ENCODE results near the gene ZNF439. TPM values are rescaled to one million over a fixed set of nuclear protein-coding genes. Genes with fewer than 3 reads are reported as not detected.
"Not testable (repeated sequence)": the region's sequence is repeated elsewhere in the genome, so short reads cannot be mapped to it uniquely, and the experiment has no call there.

Gene ZNF439
- polyA plus RNA-seq (2013, experiment 1 of 2): 2.4 TPM
- 2.4 TPM for polyA plus RNA-seq (2013, experiment 2 of 2)

- peaks cover 8% of the 10 kb centered on the region for H3K9me3 ChIP-seq (ENCODE audit: control insufficient read depth, low read length)
- no peaks in the 10 kb centered on the region for H3K4me1 ChIP-seq (ENCODE audit: control insufficient read depth, insufficient read depth, low read length, poor library complexity, severe bottlenecking)
- H3K27ac ChIP-seq (ENCODE audit: low read depth, low read length, severe bottlenecking): no peak within 1 kb of the TSS
- peak within 1 kb of the TSS; percentile 29 for H3K4me3 ChIP-seq (ENCODE audit: extremely low read depth, insufficient read depth, low read length, poor library complexity, severe bottlenecking)
- 60 to 70% methylated on average over 49 to 58 of the region's 59 CpGs for WGBS, 2 experiments (ENCODE audit: insufficient coverage in 2 of 2)
- H3K36me3 ChIP-seq (ENCODE audit: control insufficient read depth, insufficient read depth, low read length): no peaks in the 10 kb centered on the region
Observed at GRCh38 chr19:11848594-11849469, at the start of gene ZNF439. Gene ZNF439 (plus strand): TSS chr19:11848726. CDS start chr19:11848868, 142 bp downstream.

- no peak overlapping the region for H3K4me3 ChIP-seq (ENCODE audit: extremely low read depth, insufficient read depth, low read length, poor library complexity, severe bottlenecking)
- WGBS, 2 experiments (ENCODE audit: insufficient coverage in 2 of 2): 85 to 92% methylated on average over 5 to 8 of the region's 11 CpGs
- peaks cover 38% of the 10 kb centered on the region for H3K9me3 ChIP-seq (ENCODE audit: control insufficient read depth, low read length)
- no peak overlapping the region for H3K27ac ChIP-seq (ENCODE audit: low read depth, low read length, severe bottlenecking)
- no peaks in the 10 kb centered on the region for H3K4me1 ChIP-seq (ENCODE audit: control insufficient read depth, insufficient read depth, low read length, poor library complexity, severe bottlenecking)
- H3K36me3 ChIP-seq (ENCODE audit: control insufficient read depth, insufficient read depth, low read length): peaks cover 13% of the 10 kb centered on the region
Observed at GRCh38 chr19:11806354-11807098, 42.0 kb upstream of the ZNF439 start.

GRCh38 chr19:11807099-11807380 is 41.5 kb upstream of the ZNF439 start:
- Histone ChIP-seq H3K4me3 (ENCODE audit: extremely low read depth, insufficient read depth, low read length, poor library complexity, severe bottlenecking) (no peak overlapping the region), H3K36me3 (ENCODE audit: control insufficient read depth, insufficient read depth, low read length) (peaks cover 13% of the 10 kb centered on the region)
- no CpG with 5 or more reads among the region's 2 CpGs for WGBS, 2 experiments (ENCODE audit: insufficient coverage in 2 of 2)

GRCh38 chr19:11813703-11814028 is 34.9 kb upstream of the ZNF439 start:
- H3K9me3 ChIP-seq (ENCODE audit: control insufficient read depth, low read length): no peaks in the 10 kb centered on the region
- peak overlapping the region; percentile 89 for H3K27ac ChIP-seq (ENCODE audit: low read depth, low read length, severe bottlenecking)
- 2 to 6% methylated on average over 6 of the region's 6 CpGs for WGBS, 2 experiments (ENCODE audit: insufficient coverage in 2 of 2)
- H3K36me3 ChIP-seq (ENCODE audit: control insufficient read depth, insufficient read depth, low read length): peaks cover 29% of the 10 kb centered on the region
- no peaks in the 10 kb centered on the region for H3K4me1 ChIP-seq (ENCODE audit: control insufficient read depth, insufficient read depth, low read length, poor library complexity, severe bottlenecking)
- peak overlapping the region; percentile 85 for H3K4me3 ChIP-seq (ENCODE audit: extremely low read depth, insufficient read depth, low read length, poor library complexity, severe bottlenecking)

More at GRCh38 chr19:11807099-11807380, 41.5 kb upstream of the ZNF439 start:
- no peak overlapping the region for H3K27ac ChIP-seq (ENCODE audit: low read depth, low read length, severe bottlenecking)
- no peaks in the 10 kb centered on the region for H3K4me1 ChIP-seq (ENCODE audit: control insufficient read depth, insufficient read depth, low read length, poor library complexity, severe bottlenecking)
- peaks cover 38% of the 10 kb centered on the region for H3K9me3 ChIP-seq (ENCODE audit: control insufficient read depth, low read length)

- H3K27ac ChIP-seq (ENCODE audit: low read depth, low read length, severe bottlenecking): peak within 1 kb of the TSS; percentile 89
- H3K9me3 ChIP-seq (ENCODE audit: control insufficient read depth, low read length): no peaks in the 10 kb centered on the region
- 0 to 1% methylated on average over 23 to 55 of the region's 55 CpGs for WGBS, 2 experiments (ENCODE audit: insufficient coverage in 2 of 2)
Observed at GRCh38 chr19:11814029-11814699, 34.4 kb upstream of the ZNF439 start, which contains the start of gene ZNF440. Gene ZNF440 (plus strand): TSS chr19:11814273. CDS start chr19:11814448, 175 bp downstream.

GRCh38 chr19:11814700-11815035 is 33.9 kb upstream of the ZNF439 start:
- Histone ChIP-seq H3K9me3 (ENCODE audit: control insufficient read depth, low read length) (no peaks in the 10 kb centered on the region), H3K4me1 (ENCODE audit: control insufficient read depth, insufficient read depth, low read length, poor library complexity, severe bottlenecking) (no peaks in the 10 kb centered on the region), H3K27ac (ENCODE audit: low read depth, low read length, severe bottlenecking) (peak overlapping the region; percentile 89), H3K4me3 (ENCODE audit: extremely low read depth, insufficient read depth, low read length, poor library complexity, severe bottlenecking) (peak overlapping the region; percentile 85), H3K36me3 (ENCODE audit: control insufficient read depth, insufficient read depth, low read length) (peaks cover 39% of the 10 kb centered on the region)
- 37 to 41% methylated on average over 12 of the region's 13 CpGs for WGBS, 2 experiments (ENCODE audit: insufficient coverage in 2 of 2)

More at GRCh38 chr19:11814029-11814699, 34.4 kb upstream of the ZNF439 start, which contains the start of gene ZNF440:
- Histone ChIP-seq H3K4me3 (ENCODE audit: extremely low read depth, insufficient read depth, low read length, poor library complexity, severe bottlenecking) (peak within 1 kb of the TSS; percentile 85), H3K4me1 (ENCODE audit: control insufficient read depth, insufficient read depth, low read length, poor library complexity, severe bottlenecking) (no peaks in the 10 kb centered on the region), H3K36me3 (ENCODE audit: control insufficient read depth, insufficient read depth, low read length) (peaks cover 34% of the 10 kb centered on the region)

GRCh38 chr19:11821474-11822109 is 26.9 kb upstream of the ZNF439 start:
- no peak overlapping the region for H3K4me3 ChIP-seq (ENCODE audit: extremely low read depth, insufficient read depth, low read length, poor library complexity, severe bottlenecking)
- 77 to 81% methylated on average over 4 of the region's 5 CpGs for WGBS, 2 experiments (ENCODE audit: insufficient coverage in 2 of 2)

GRCh38 chr19:11828957-11829876 is 19.3 kb upstream of the ZNF439 start:
- not testable (repeated sequence) for H3K4me1 ChIP-seq (ENCODE audit: control insufficient read depth, insufficient read depth, low read length, poor library complexity, severe bottlenecking); H3K4me3 ChIP-seq (ENCODE audit: extremely low read depth, insufficient read depth, low read length, poor library complexity, severe bottlenecking); H3K27ac ChIP-seq (ENCODE audit: low read depth, low read length, severe bottlenecking)
- Histone ChIP-seq H3K36me3 (ENCODE audit: control insufficient read depth, insufficient read depth, low read length) (peaks cover 87% of the 10 kb centered on the region), H3K9me3 (ENCODE audit: control insufficient read depth, low read length) (peaks cover 42% of the 10 kb centered on the region)
- WGBS, 2 experiments (ENCODE audit: insufficient coverage in 2 of 2): 97 to 100% methylated on average over 2 to 3 of the region's 7 CpGs

More at GRCh38 chr19:11821474-11822109, 26.9 kb upstream of the ZNF439 start:
- Histone ChIP-seq H3K9me3 (ENCODE audit: control insufficient read depth, low read length) (no peaks in the 10 kb centered on the region), H3K4me1 (ENCODE audit: control insufficient read depth, insufficient read depth, low read length, poor library complexity, severe bottlenecking) (peaks cover 3% of the 10 kb centered on the region), H3K36me3 (ENCODE audit: control insufficient read depth, insufficient read depth, low read length) (peaks cover 79% of the 10 kb centered on the region), H3K27ac (ENCODE audit: low read depth, low read length, severe bottlenecking) (no peak overlapping the region)

GRCh38 chr19:11832253-11832912 is 16.1 kb upstream of the ZNF439 start:
- Histone ChIP-seq H3K36me3 (ENCODE audit: control insufficient read depth, insufficient read depth, low read length) (peaks cover 77% of the 10 kb centered on the region), H3K27ac (ENCODE audit: low read depth, low read length, severe bottlenecking) (no peak overlapping the region), H3K4me1 (ENCODE audit: control insufficient read depth, insufficient read depth, low read length, poor library complexity, severe bottlenecking) (no peaks in the 10 kb centered on the region), H3K9me3 (ENCODE audit: control insufficient read depth, low read length) (peaks cover 47% of the 10 kb centered on the region), H3K4me3 (ENCODE audit: extremely low read depth, insufficient read depth, low read length, poor library complexity, severe bottlenecking) (no peak overlapping the region)
- WGBS, 2 experiments (ENCODE audit: insufficient coverage in 2 of 2): 98 to 100% methylated on average over 4 to 5 of the region's 8 CpGs
